ENCODE data around the gene UBE2L3.

The UBE2L3 gene

GRCh38 chr22:21582801-21583740, 15.6 kb downstream of the UBE2L3 start:
- no peak for DNase-seq
- no peaks in the 10 kb centered on the region for H3K9me3 ChIP-seq
- TF ChIP-seq, protein P1, sequence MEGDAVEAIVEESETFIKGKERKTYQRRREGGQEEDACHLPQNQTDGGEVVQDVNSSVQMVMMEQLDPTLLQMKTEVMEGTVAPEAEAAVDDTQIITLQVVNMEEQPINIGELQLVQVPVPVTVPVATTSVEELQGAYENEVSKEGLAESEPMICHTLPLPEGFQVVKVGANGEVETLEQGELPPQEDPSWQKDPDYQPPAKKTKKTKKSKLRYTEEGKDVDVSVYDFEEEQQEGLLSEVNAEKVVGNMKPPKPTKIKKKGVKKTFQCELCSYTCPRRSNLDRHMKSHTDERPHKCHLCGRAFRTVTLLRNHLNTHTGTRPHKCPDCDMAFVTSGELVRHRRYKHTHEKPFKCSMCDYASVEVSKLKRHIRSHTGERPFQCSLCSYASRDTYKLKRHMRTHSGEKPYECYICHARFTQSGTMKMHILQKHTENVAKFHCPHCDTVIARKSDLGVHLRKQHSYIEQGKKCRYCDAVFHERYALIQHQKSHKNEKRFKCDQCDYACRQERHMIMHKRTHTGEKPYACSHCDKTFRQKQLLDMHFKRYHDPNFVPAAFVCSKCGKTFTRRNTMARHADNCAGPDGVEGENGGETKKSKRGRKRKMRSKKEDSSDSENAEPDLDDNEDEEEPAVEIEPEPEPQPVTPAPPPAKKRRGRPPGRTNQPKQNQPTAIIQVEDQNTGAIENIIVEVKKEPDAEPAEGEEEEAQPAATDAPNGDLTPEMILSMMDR (IDR thresholded peaks at IDR 0.05; ENCODE audit: low read depth, low read length), result no peak
- no peaks in the 10 kb centered on the region for H3K27me3 ChIP-seq
- no peak overlapping the region for H3K4me3 ChIP-seq (ENCODE audit: low read depth, low read length)
- H3K36me3 ChIP-seq, result peaks cover 11% of the 10 kb centered on the region
- H3K4me1 ChIP-seq, result no peaks in the 10 kb centered on the region

DNA sequence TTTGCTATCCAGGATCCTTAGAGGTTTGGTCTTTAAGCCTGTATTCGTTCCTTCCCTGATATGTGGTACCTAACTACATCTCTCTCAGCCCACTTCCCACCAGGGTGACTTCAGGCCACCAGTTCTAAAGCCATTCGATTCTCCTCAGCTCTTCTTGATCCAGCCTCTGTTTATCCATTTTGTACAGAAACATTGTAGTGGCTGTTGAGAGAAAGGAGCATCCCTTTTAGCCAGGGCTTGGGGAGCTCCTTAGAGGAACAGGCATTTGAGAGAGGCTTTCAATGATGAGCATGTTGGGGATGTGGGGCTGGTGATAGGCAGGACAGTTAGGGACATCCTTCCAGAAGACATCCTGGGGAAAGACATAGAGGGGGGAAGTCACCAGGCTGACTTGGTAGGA, 17.9 kb downstream of the UBE2L3 start:
- Histone ChIP-seq H3K4me3 (ENCODE audit: low read depth, low read length) (no peak overlapping the region), H3K36me3 (peaks cover 20% of the 10 kb centered on the region), H3K9me3 (no peaks in the 10 kb centered on the region), H3K27me3 (no peaks in the 10 kb centered on the region), H3K4me1 (no peaks in the 10 kb centered on the region)
- TF ChIP-seq, protein P1 (IDR thresholded peaks at IDR 0.05; ENCODE audit: low read depth, low read length), result no peak
- DNase-seq, result no peak

DNA sequence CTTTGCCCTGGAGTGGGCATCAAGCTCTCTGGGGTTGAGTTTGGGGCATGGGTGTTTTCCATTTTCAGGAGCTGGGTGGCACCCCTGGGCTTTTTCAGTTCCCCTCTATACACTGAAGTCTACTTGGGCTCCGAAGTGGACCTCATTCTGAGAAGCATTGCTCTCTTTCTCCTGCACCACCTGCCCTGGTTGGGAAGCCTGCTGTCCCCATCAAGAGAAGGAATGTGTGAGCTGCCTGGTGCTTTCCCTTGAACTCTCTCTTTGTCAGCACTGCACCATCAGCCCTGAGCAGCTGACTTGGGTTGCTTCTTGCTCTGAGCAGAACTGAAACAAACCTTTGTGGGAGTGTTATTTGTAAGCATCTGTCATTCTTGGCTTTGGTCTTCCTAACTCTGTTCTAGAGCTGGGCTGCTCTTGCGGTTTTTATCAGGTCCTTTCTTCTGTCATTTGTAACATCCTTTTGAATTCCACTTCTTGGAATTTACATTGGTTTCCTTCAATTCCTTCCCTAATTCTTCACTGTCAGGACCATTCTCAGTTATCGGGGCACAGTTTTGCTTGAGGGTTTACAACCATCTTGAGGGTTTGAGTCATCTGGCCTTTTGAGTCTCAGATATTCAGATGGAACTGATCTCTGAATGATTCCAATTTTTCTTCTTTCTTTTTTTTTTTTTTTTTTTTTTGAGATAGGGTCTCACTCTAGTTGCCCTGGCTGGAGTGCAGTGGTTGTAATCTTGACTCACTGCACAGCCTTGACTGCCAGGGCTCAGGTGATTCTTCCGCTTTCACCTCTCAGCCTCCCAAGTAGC, 20.5 kb downstream of the UBE2L3 start:
- Histone ChIP-seq H3K36me3 (peaks cover 28% of the 10 kb centered on the region), H3K27me3 (no peaks in the 10 kb centered on the region), H3K4me3 (ENCODE audit: low read depth, low read length) (no peak overlapping the region), H3K4me1 (no peaks in the 10 kb centered on the region), H3K9me3 (no peaks in the 10 kb centered on the region)
- TF ChIP-seq, protein P1 (IDR thresholded peaks at IDR 0.05; ENCODE audit: low read depth, low read length), result no peak
- no peak for DNase-seq

- DNase-seq, result no peak
- H3K36me3 ChIP-seq, result peaks cover 38% of the 10 kb centered on the region
- no peaks in the 10 kb centered on the region for H3K4me1 ChIP-seq
- H3K4me3 ChIP-seq (ENCODE audit: low read depth, low read length), result no peak overlapping the region
- no peaks in the 10 kb centered on the region for H3K9me3 ChIP-seq
- TF ChIP-seq, protein P1 (IDR thresholded peaks at IDR 0.05; ENCODE audit: low read depth, low read length), result no peak
- no peaks in the 10 kb centered on the region for H3K27me3 ChIP-seq
These were observed 21.9 kb downstream of the UBE2L3 start for GRCh38 chr22:21589396-21589795.

- Histone ChIP-seq H3K36me3 (peaks cover 54% of the 10 kb centered on the region), H3K27me3 (no peaks in the 10 kb centered on the region), H3K4me3 (ENCODE audit: low read depth, low read length) (no peak overlapping the region), H3K9me3 (no peaks in the 10 kb centered on the region), H3K4me1 (no peaks in the 10 kb centered on the region)
- TF ChIP-seq, protein P1 (IDR thresholded peaks at IDR 0.05; ENCODE audit: low read depth, low read length), result no peak
- DNase-seq, result no peak
These were observed 23.5 kb downstream of the UBE2L3 start for GRCh38 chr22:21590809-21591641.

All from BE2C (cell line).